PC-3 (cell line): ENCODE measurements around the gene PRKAG3. TPM values are rescaled to one million over a fixed set of nuclear protein-coding genes. Genes with fewer than 3 reads are reported as not detected.
"Not testable (repeated sequence)": the region's sequence is repeated elsewhere in the genome, so short reads cannot be mapped to it uniquely, and the experiment has no call there.

Experiments
- ATAC-seq: fragments of 200-7000 bp; cut with Tn5 transposase; 2 replicates; pipeline ENCODE4 v1.9.1; 2020; ENCODE audit warnings: mild to moderate bottlenecking, moderate library complexity
- BruUV-seq: library from RNA; stranded (reverse); fragments of 400-500 nt; replicated peaks from 2 replicates; lab custom pipeline; 2021; lab: Mats Ljungman, UMichigan
- CTCF ChIA-PET: fragments of 300-600 bp; sonication (Branson Sonifier 250); formaldehyde crosslinking; loops from one replicate; lab custom pipeline; 2022; ENCODE audit warnings: antibody characterized with exemption; lab: Charles Lee
- POLR2A ChIA-PET: fragments of 300-600 bp; sonication (Branson Sonifier 250); formaldehyde crosslinking; loops from one replicate; lab custom pipeline; 2022; ENCODE audit warnings: antibody characterized with exemption; ENCODE audit not compliant: unreplicated experiment; lab: Charles Lee
- DNase-seq: peaks from one replicate; pipeline ENCODE4 v3.0.0-alpha.2; 2015
- H2AFZ ChIP-seq: fragments of 300-600 bp; sonication (generic); 2 replicates; pipeline ENCODE4 v1.6.0; 2016; ENCODE audit warnings: antibody characterized with exemption, low read length
- H3F3A ChIP-seq: fragments of 300-600 bp; sonication (generic); one replicate; pipeline ENCODE4 v1.6.0; 2017; ENCODE audit warnings: antibody characterized with exemption, low read length, control low read depth, mild to moderate bottlenecking; ENCODE audit not compliant: unreplicated experiment
- H3K27ac ChIP-seq: fragments of 300-600 bp; sonication (generic); 2 replicates; pipeline ENCODE4 v1.5.1; 2016; ENCODE audit warnings: mild to moderate bottlenecking, low read length
- H3K27me3 ChIP-seq: fragments of 300-600 bp; sonication (generic); 2 replicates; pipeline ENCODE4 v1.6.1; 2016; ENCODE audit warnings: low read length, mixed read lengths
- H3K36me3 ChIP-seq: fragments of 300-600 bp; sonication (generic); 2 replicates; pipeline ENCODE4 v1.6.1; 2016; ENCODE audit warnings: low read depth, mixed run types, low read length, mixed read lengths
- H3K4me1 ChIP-seq: fragments of 300-600 bp; sonication (generic); 2 replicates; pipeline ENCODE4 v1.5.1; 2016; ENCODE audit warnings: low read length; ENCODE audit not compliant: insufficient read depth
- H3K4me2 ChIP-seq: fragments of 300-600 bp; sonication (generic); 2 replicates; pipeline ENCODE4 v1.6.0; 2016; ENCODE audit warnings: low read length
- H3K4me3 ChIP-seq: fragments of 300-600 bp; sonication (generic); 2 replicates; pipeline ENCODE4 v1.5.1; 2016; ENCODE audit warnings: mild to moderate bottlenecking, low read length, mixed read lengths
- H3K79me2 ChIP-seq: fragments of 300-600 bp; sonication (generic); 2 replicates; pipeline ENCODE4 v1.6.1; 2017; ENCODE audit warnings: low read length, mixed read lengths
- H3K9ac ChIP-seq: fragments of 300-600 bp; sonication (generic); 2 replicates; pipeline ENCODE4 v1.6.0; 2016; ENCODE audit warnings: mild to moderate bottlenecking, low read length
- H3K9me2 ChIP-seq: fragments of 300-600 bp; sonication (generic); replicated peaks from 2 replicates; pipeline ENCODE4 v1.6.1; 2016; ENCODE audit warnings: mixed run types, low read length, mixed read lengths
- H3K9me3 ChIP-seq: fragments of 300-600 bp; sonication (generic); 2 replicates; pipeline ENCODE4 v1.6.1; 2016; ENCODE audit warnings: low read length, mixed read lengths
- H4K20me1 ChIP-seq: fragments of 300-600 bp; sonication (generic); 2 replicates; pipeline ENCODE4 v1.6.1; 2016; ENCODE audit warnings: low read length, mixed read lengths
- CTCF ChIP-seq: fragments of 300-600 bp; sonication (generic); conservative IDR thresholded peaks from 2 replicates; pipeline ENCODE4 v1.5.1; 2017; ENCODE audit warnings: antibody characterized with exemption, low read depth, mild to moderate bottlenecking, low read length
- EZH2 ChIP-seq: fragments of 300-600 bp; sonication (generic); IDR thresholded peaks from one replicate; pipeline ENCODE4 v1.6.1; 2017; ENCODE audit warnings: antibody characterized with exemption, mild to moderate bottlenecking, low read length; ENCODE audit not compliant: unreplicated experiment
- EZH2phosphoT487 ChIP-seq: fragments of 300-600 bp; sonication (generic); IDR thresholded peaks from 2 replicates; pipeline ENCODE4 v1.6.1; 2018; ENCODE audit warnings: mild to moderate bottlenecking, antibody characterized with exemption, low read length, borderline replicate concordance
- intact Hi-C: fragments of 100-400 bp; cut with micrococcal nuclease; formaldehyde crosslinking; loops from 2 replicates; pipeline ENCODE4 v1.9.0; 2023
- total RNA-seq: library from RNA; depleted of rRNA; stranded (reverse); fragments of >200 nt; gene quantifications from 2 replicates; pipeline ENCODE4 v1.2.3, GENCODE V29; 2014

PRKAG3 gene
- total RNA-seq, 1 experiment from 2014 or later, result not detected

GRCh38 chr2:218844334-218844733 is 12.7 kb upstream of the PRKAG3 start:
- POLR2A ChIA-PET, H3F3A ChIP-seq, H3K27me3 ChIP-seq, ATAC-seq, CTCF ChIA-PET, DNase-seq, H3K4me2 ChIP-seq, H3K36me3 ChIP-seq, H4K20me1 ChIP-seq, H3K4me3 ChIP-seq, H3K4me1 ChIP-seq, H3K79me2 ChIP-seq, H3K9me2 ChIP-seq, H3K27ac ChIP-seq, H3K9me3 ChIP-seq, H3K9ac ChIP-seq, H2AFZ ChIP-seq, BruUV-seq: not testable (repeated sequence)
- intact Hi-C loops, result loop anchor here (10.0 kb wide), 1 partner anchor 60 kb away; the partner anchor contains the start of gene CYP27A1

- Histone ChIP-seq H3K36me3 (no peaks in the 10 kb centered on the region), H3K4me1 (peaks cover 1% of the 10 kb centered on the region; the same call in 1 of the 2 replicates), H4K20me1 (no peaks in the 10 kb centered on the region), H3K9me3 (no peaks in the 10 kb centered on the region), H3K9me2 (no peaks in the 10 kb centered on the region), H3K4me2 (no peak overlapping the region), H3K9ac (no peak overlapping the region), H3K79me2 (no peaks in the 10 kb centered on the region), H3K27ac (no peak overlapping the region), H3K4me3 (no peak overlapping the region), H3F3A (no peaks in the 10 kb centered on the region), H3K27me3 (no peaks in the 10 kb centered on the region), H2AFZ (no peak overlapping the region)
- TF ChIP-seq CTCF, result no peak
- TF ChIP-seq EZH2, result no peak
- no peak for TF ChIP-seq EZH2phosphoT487
- POLR2A ChIA-PET, result no interaction called here
- CTCF ChIA-PET, result no interaction called here
- intact Hi-C loops, result loop anchor here (10.0 kb wide), 1 partner anchor 55 kb away; the partner anchor contains the start of gene CYP27A1
- no peak for DNase-seq
- ATAC-seq, result no peak
- BruUV-seq, result no TSS peak
Measured at GRCh38 chr2:218839888-218840287, 8.3 kb upstream of the PRKAG3 start.

- ChIA-PET POLR2A (no interaction called here), CTCF (no interaction called here)
- no TSS peak for BruUV-seq
- Histone ChIP-seq H3K4me1 (peaks cover 6% of the 10 kb centered on the region; the same call in 1 of the 2 replicates), H3F3A (no peaks in the 10 kb centered on the region), H3K27me3 (no peaks in the 10 kb centered on the region), H3K9me3 (no peaks in the 10 kb centered on the region), H2AFZ (no peak overlapping the region), H4K20me1 (no peaks in the 10 kb centered on the region), H3K27ac (no peak overlapping the region), H3K9me2 (no peaks in the 10 kb centered on the region), H3K4me2 (no peak overlapping the region), H3K36me3 (no peaks in the 10 kb centered on the region), H3K9ac (no peak overlapping the region), H3K79me2 (no peaks in the 10 kb centered on the region), H3K4me3 (no peak overlapping the region)
- DNase-seq, result no peak
- TF ChIP-seq EZH2 (no peak), EZH2phosphoT487 (no peak), CTCF (no peak)
- ATAC-seq, result no peak
- intact Hi-C loops, result no loop called here
Measured at GRCh38 chr2:218839430-218839829, 7.8 kb upstream of the PRKAG3 start.
